ENCODE data around the gene F5. TPM values are rescaled to one million over a fixed set of nuclear protein-coding genes. Genes with fewer than 3 reads are reported as not detected.

F5 gene
- total and polyA plus RNA-seq, 4 experiments from 2014 or later = 1.4 to 6.1 (median 4.1) TPM

DNA sequence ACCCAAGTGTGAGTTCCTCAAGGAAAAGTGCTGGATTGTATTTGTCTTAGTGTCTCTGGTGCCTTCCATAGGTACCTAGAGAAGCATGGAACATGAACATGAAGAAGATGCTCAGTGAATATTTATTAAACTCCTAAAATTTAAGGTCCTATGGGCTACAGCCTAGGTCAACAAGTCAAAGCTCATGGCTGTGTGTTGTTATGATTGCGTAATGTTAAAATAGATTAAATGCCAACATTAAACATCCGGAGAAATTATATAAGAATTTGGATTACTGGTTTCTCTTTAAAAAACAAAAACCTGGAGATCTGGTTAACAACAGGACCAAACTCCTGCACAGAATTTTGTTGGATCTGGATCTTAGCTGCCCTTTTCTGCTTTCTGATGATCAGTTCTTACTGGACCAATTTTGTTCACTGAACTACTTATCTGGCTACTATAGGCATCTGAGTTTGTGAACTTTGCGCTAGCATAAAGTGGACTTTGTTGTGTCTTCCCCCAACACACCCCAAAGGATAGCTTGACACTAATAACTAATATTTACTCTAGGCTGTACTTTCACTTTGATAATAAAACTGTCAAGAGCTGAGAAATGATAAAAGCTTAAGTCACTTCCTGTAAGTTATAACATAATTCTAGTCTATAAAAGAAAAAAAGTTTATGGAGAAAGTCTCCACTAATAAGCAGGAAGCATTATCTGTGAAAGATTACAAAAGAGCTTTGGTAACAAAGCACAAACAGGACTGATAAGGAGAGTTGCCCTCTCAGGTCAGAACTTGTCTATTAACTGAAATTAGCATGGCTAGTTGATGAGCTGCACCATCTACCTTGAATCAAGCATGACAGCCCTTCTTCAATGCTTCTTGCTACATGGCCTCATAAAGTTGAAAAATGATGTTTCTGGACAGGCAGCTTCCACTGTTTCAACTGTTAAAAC is 20.7 kb downstream of the F5 start:
- Mint-ChIP-seq H3K4me1 (peaks cover 0 to 8% (median 6%) of the 10 kb centered on the region in 4 donors), H3K36me3 (peaks cover 0 to 8% of the 10 kb centered on the region in 2 donors), H3K4me3 (peak overlapping the region in 1 of 8 donors; percentile 16), H3K27me3 (no peaks in the 10 kb centered on the region), H3K27ac (peak overlapping the region in 1 of 7 donors; percentile 49), H3K9me3 (peaks cover 0 to 15% (median 11%) of the 10 kb centered on the region in 8 donors)
- H3K4me3 ChIP-seq (ENCODE audit: low read length in 2 of 2) = no peak overlapping the region
- H3K27me3 ChIP-seq (ENCODE audit: insufficient read depth, low read length) = no peaks in the 10 kb centered on the region
- no peak overlapping the region for H3K27ac ChIP-seq (ENCODE audit: low read depth, low read length)
- ChIA-PET CTCF (ENCODE audit: partially characterized antibody) (interaction anchor here (0.7 to 1.6 kb wide), 5 partner anchors 17 to 1330 kb away, joined by 3 to 7 read pairs (median 3); no protein-coding TSS in a partner anchor), POLR2A (ENCODE audit: partially characterized antibody) (interaction anchor here (0.7 to 1.3 kb wide), 4 partner anchors 20 to 146 kb away, joined by 3 read pairs; partner anchors contain the start of gene F5)
- no peaks in the 10 kb centered on the region for H3K36me3 ChIP-seq (ENCODE audit: insufficient read depth, low read length)
- H3K4me1 ChIP-seq (ENCODE audit: insufficient read depth, low read length) = peaks cover 9% of the 10 kb centered on the region
- no peaks in the 10 kb centered on the region for H3K9me3 ChIP-seq (ENCODE audit: control insufficient read depth in 1 of 2, low read length in 2 of 2)
- no peak for DNase-seq
- intact Hi-C loops (cut with micrococcal nuclease) = no loop called here

DNA sequence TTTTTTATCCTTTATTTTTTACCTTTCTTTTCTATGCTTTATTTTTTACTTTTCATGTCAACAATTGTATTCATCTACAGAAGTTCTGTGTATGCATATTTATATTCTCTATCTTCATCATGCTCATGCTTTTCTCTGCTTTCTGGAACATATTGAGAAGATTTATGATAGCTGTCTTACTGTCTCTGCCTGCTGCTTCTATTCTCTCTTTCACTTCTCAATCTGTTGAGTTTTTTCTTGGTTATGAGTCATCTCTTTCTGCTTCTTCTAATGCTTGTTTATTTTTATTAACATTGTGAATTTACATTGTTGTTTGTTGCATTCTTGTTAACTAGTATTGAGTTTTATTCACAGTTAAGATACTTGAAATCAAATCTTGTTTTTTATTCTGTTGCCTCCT is 22.6 kb downstream of the F5 start:
- Mint-ChIP-seq H3K9me3 (peaks cover 0 to 15% (median 11%) of the 10 kb centered on the region in 8 donors), H3K4me3 (no peak overlapping the region), H3K27me3 (no peaks in the 10 kb centered on the region), H3K27ac (no peak overlapping the region), H3K36me3 (peaks cover 0 to 8% of the 10 kb centered on the region in 2 donors), H3K4me1 (peaks cover 0 to 8% (median 6%) of the 10 kb centered on the region in 4 donors)
- ChIA-PET CTCF (ENCODE audit: partially characterized antibody) (interaction anchor here (1.2 kb wide), 1 partner anchor 148 kb away, joined by 3 read pairs; no protein-coding TSS in a partner anchor), POLR2A (ENCODE audit: partially characterized antibody) (no interaction called here)
- DNase-seq = no peak
- no peaks in the 10 kb centered on the region for H3K27me3 ChIP-seq (ENCODE audit: insufficient read depth, low read length)
- no peak overlapping the region for H3K4me3 ChIP-seq (ENCODE audit: low read length in 2 of 2)
- no peak overlapping the region for H3K27ac ChIP-seq (ENCODE audit: low read depth, low read length)
- H3K4me1 ChIP-seq (ENCODE audit: insufficient read depth, low read length) = peaks cover 9% of the 10 kb centered on the region
- H3K36me3 ChIP-seq (ENCODE audit: insufficient read depth, low read length) = no peaks in the 10 kb centered on the region
- intact Hi-C loops (cut with micrococcal nuclease) = no loop called here
- H3K9me3 ChIP-seq (ENCODE audit: control insufficient read depth in 1 of 2, low read length in 2 of 2) = no peaks in the 10 kb centered on the region

DNA sequence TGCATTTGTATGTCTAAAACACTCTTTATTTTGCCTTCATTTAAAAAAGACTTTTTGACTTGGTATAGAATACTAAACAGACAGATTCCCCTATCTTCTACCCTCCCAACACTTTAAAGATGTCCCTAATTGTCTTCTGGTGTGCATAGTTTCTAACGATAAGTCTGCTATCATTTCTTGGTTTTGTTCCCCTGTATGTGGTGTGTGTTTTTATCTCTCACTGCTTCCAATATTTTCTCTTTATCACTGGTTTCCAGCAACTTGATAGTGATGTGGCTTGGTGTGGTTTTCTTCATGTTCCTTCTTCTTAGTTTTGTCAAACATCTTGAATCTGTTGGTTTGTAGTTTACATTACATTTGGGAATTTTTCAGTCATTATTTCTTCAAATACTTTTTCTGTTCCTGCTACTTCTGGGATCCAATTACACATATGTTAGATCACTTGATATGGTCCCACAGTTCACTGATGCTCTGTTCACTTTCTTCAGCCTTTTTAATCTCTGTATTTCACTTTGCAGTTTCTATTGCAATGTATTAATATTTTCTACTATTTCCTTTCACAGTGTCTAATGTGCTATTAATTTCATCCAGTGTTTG is 23.2 kb downstream of the F5 start:
- no peak overlapping the region for H3K27ac ChIP-seq (ENCODE audit: low read depth, low read length)
- H3K9me3 ChIP-seq (ENCODE audit: control insufficient read depth in 1 of 2, low read length in 2 of 2) = no peaks in the 10 kb centered on the region
- H3K4me3 Mint-ChIP-seq = no peak overlapping the region
- H3K36me3 Mint-ChIP-seq = peaks cover 0 to 8% of the 10 kb centered on the region in 2 donors
- ChIA-PET CTCF (ENCODE audit: partially characterized antibody) (no interaction called here), POLR2A (ENCODE audit: partially characterized antibody) (no interaction called here)
- H3K36me3 ChIP-seq (ENCODE audit: insufficient read depth, low read length) = no peaks in the 10 kb centered on the region
- intact Hi-C loops (cut with micrococcal nuclease) = no loop called here
- H3K27me3 ChIP-seq (ENCODE audit: insufficient read depth, low read length) = no peaks in the 10 kb centered on the region
- H3K9me3 Mint-ChIP-seq = peaks cover 0 to 15% (median 11%) of the 10 kb centered on the region in 8 donors
- no peak overlapping the region for H3K4me3 ChIP-seq (ENCODE audit: low read length in 2 of 2)
- peaks cover 0 to 8% (median 6%) of the 10 kb centered on the region in 4 donors for H3K4me1 Mint-ChIP-seq
- no peak overlapping the region for H3K27ac Mint-ChIP-seq
- peaks cover 9% of the 10 kb centered on the region for H3K4me1 ChIP-seq (ENCODE audit: insufficient read depth, low read length)
- no peaks in the 10 kb centered on the region for H3K27me3 Mint-ChIP-seq
- DNase-seq = no peak

DNA sequence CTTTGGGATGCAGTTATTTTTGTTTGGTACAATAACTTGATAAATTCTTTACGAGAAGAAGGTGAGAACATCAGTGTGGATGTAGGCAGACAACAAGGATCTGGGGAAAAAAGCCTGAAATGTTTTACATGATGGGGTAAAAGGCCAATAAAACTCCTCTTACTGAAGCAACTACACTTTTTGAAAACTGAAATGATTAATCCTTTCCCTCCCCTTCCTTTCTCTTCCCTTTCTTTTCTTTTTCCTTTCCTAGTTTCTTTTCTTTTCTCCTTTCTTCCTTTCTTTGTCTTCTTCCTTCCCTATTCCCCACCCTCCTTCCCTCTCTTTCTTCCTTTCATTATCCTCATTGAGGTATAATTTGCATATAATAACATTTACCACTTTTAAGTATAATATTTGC is 24.6 kb downstream of the F5 start:
- ChIA-PET CTCF (ENCODE audit: partially characterized antibody) (interaction anchor here (1.1 kb wide), 1 partner anchor 150 kb away, joined by 3 read pairs; no protein-coding TSS in a partner anchor), POLR2A (ENCODE audit: partially characterized antibody) (no interaction called here)
- Mint-ChIP-seq H3K4me3 (no peak overlapping the region), H3K27ac (peak overlapping the region in 1 of 7 donors; percentile 24), H3K27me3 (no peaks in the 10 kb centered on the region), H3K4me1 (peaks cover 0 to 8% (median 6%) of the 10 kb centered on the region in 4 donors), H3K9me3 (peaks cover 0 to 15% (median 11%) of the 10 kb centered on the region in 8 donors), H3K36me3 (peaks cover 0 to 8% of the 10 kb centered on the region in 2 donors)
- Histone ChIP-seq H3K36me3 (ENCODE audit: insufficient read depth, low read length) (no peaks in the 10 kb centered on the region), H3K27ac (ENCODE audit: low read depth, low read length) (no peak overlapping the region), H3K4me1 (ENCODE audit: insufficient read depth, low read length) (peaks cover 9% of the 10 kb centered on the region), H3K27me3 (ENCODE audit: insufficient read depth, low read length) (no peaks in the 10 kb centered on the region), H3K4me3 (ENCODE audit: low read length in 2 of 2) (no peak overlapping the region), H3K9me3 (ENCODE audit: control insufficient read depth in 1 of 2, low read length in 2 of 2) (no peaks in the 10 kb centered on the region)
- no peak for DNase-seq
- intact Hi-C loops (cut with micrococcal nuclease) = no loop called here

DNA sequence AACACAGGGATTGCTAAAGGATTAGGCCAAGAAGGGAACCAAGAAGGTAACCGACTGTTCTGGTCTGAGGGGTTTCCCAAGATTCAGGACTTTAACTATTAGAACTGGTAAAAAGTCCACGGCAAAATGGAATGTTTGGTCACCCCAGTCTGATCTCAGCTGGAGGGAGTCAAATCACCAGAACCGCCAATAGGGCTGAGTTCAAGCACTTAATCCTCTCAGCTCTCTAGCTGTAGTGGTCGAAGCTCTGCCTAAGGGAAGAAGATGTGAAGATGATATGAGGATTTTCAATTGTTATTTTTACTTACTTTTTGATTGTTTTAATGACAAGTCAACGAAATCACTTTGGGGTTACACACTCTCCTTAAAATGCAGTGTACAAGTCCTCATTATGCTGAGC is 29.1 kb downstream of the F5 start:
- peaks cover 0 to 2% of the 10 kb centered on the region in 2 donors for H3K27me3 Mint-ChIP-seq
- intact Hi-C loops (cut with micrococcal nuclease) = no loop called here
- no peak overlapping the region for H3K27ac Mint-ChIP-seq
- H3K36me3 Mint-ChIP-seq = no peaks in the 10 kb centered on the region
- Histone ChIP-seq H3K9me3 (ENCODE audit: control insufficient read depth in 1 of 2, low read length in 2 of 2) (no peaks in the 10 kb centered on the region), H3K27ac (ENCODE audit: low read depth, low read length) (no peak overlapping the region), H3K4me1 (ENCODE audit: insufficient read depth, low read length) (no peaks in the 10 kb centered on the region), H3K36me3 (ENCODE audit: insufficient read depth, low read length) (no peaks in the 10 kb centered on the region), H3K27me3 (ENCODE audit: insufficient read depth, low read length) (no peaks in the 10 kb centered on the region), H3K4me3 (ENCODE audit: low read length in 2 of 2) (no peak overlapping the region)
- H3K9me3 Mint-ChIP-seq = no peaks in the 10 kb centered on the region
- no peak overlapping the region for H3K4me3 Mint-ChIP-seq
- ChIA-PET CTCF (ENCODE audit: partially characterized antibody) (interaction anchor here (1.3 to 5.2 kb wide), 4 partner anchors 10 to 253 kb away, joined by 4 to 53 read pairs (median 6); partner anchors contain the start of gene F5), POLR2A (ENCODE audit: partially characterized antibody) (no interaction called here)
- no peaks in the 10 kb centered on the region for H3K4me1 Mint-ChIP-seq
- DNase-seq = no peak

DNA sequence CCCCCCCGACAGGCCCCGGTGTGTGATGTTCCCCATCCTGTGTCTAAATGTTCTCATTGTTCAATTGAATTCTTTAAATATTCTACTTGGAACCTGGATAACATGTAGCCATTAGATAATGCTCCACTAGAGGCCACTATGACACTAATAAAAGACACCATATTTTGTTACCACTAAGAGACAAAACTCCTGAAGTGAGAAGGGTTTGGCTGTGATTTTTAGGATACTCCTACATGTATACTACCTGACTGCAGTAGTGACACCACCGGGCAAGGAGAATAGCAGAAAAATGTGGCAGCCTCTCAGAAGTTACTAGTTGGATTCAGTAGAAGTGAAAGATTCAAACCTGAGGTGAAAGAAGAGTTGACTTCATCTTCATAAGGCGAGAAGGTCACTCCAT is 36.0 kb downstream of the F5 start:
- Mint-ChIP-seq H3K4me3 (no peak overlapping the region), H3K9me3 (peaks cover 0 to 1% (median 0%) of the 10 kb centered on the region in 8 donors), H3K27ac (peak overlapping the region in 1 of 7 donors; percentile 23), H3K27me3 (no peaks in the 10 kb centered on the region), H3K36me3 (no peaks in the 10 kb centered on the region), H3K4me1 (peaks cover 0 to 2% (median under 1%) of the 10 kb centered on the region in 4 donors)
- no peaks in the 10 kb centered on the region for H3K9me3 ChIP-seq (ENCODE audit: control insufficient read depth in 1 of 2, low read length in 2 of 2)
- peak in 4 of 5 donors; percentile 41 to 55 (median 53) for DNase-seq
- no peak overlapping the region for H3K27ac ChIP-seq (ENCODE audit: low read depth, low read length)
- CTCF ChIA-PET (ENCODE audit: partially characterized antibody) = interaction anchor here (0.7 to 8.5 kb wide), 14 partner anchors 8 to 259 kb away, joined by 3 to 110 read pairs (median 7); partner anchors contain the start of gene F5
- POLR2A ChIA-PET (ENCODE audit: partially characterized antibody) = interaction anchor here (1.3 to 2.8 kb wide), 2 partner anchors 151 to 162 kb away, joined by 3 to 12 read pairs; no protein-coding TSS in a partner anchor
- no peaks in the 10 kb centered on the region for H3K36me3 ChIP-seq (ENCODE audit: insufficient read depth, low read length)
- no peak overlapping the region for H3K4me3 ChIP-seq (ENCODE audit: low read length in 2 of 2)
- no peaks in the 10 kb centered on the region for H3K4me1 ChIP-seq (ENCODE audit: insufficient read depth, low read length)
- no peaks in the 10 kb centered on the region for H3K27me3 ChIP-seq (ENCODE audit: insufficient read depth, low read length)
- intact Hi-C loops (cut with micrococcal nuclease) = loop anchor here (1.0 to 5.0 kb wide), 5 partner anchors 37 to 312 kb away; partner anchors contain the start of gene F5

Measured in CD4-positive, alpha-beta memory T cell (primary cell).